Measurements from ENCODE around the gene METTL22.

Gene METTL22

GRCh38 chr16:8583732-8584131 is 37.8 kb upstream of the METTL22 start:
- Histone ChIP-seq H3K9ac (ENCODE audit: low read length in 2 of 2) (no peak overlapping the region), H3K9me3 (ENCODE audit: control insufficient read depth in 2 of 2, low read length in 2 of 2) (no peaks in the 10 kb centered on the region), H3K4me1 (ENCODE audit: control insufficient read depth, insufficient read depth, low read length) (no peaks in the 10 kb centered on the region), H3K36me3 (ENCODE audit: control insufficient read depth in 2 of 2, insufficient read depth in 2 of 2, low read length in 2 of 2) (no peaks in the 10 kb centered on the region), H3K27ac (ENCODE audit: low read length) (no peak overlapping the region), H3K4me3 (ENCODE audit: low read length in 2 of 2) (no peak overlapping the region), H3K27me3 (ENCODE audit: control insufficient read depth in 1 of 2, insufficient read depth in 2 of 2, low read length in 2 of 2) (peaks cover 8 to 15% of the 10 kb centered on the region in 2 donors)

- no peak overlapping the region for H3K9ac ChIP-seq (ENCODE audit: low read length in 2 of 2)
- H3K27ac ChIP-seq (ENCODE audit: low read length) = no peak overlapping the region
- no peaks in the 10 kb centered on the region for H3K9me3 ChIP-seq (ENCODE audit: control insufficient read depth in 2 of 2, low read length in 2 of 2)
- no peak overlapping the region for H3K4me3 ChIP-seq (ENCODE audit: low read length in 2 of 2)
- peaks cover 7% of the 10 kb centered on the region for H3K4me1 ChIP-seq (ENCODE audit: control insufficient read depth, insufficient read depth, low read length)
- peaks cover 19 to 23% of the 10 kb centered on the region in 2 donors for H3K27me3 ChIP-seq (ENCODE audit: control insufficient read depth in 1 of 2, insufficient read depth in 2 of 2, low read length in 2 of 2)
- H3K36me3 ChIP-seq (ENCODE audit: control insufficient read depth in 2 of 2, insufficient read depth in 2 of 2, low read length in 2 of 2) = no peaks in the 10 kb centered on the region
Measured at GRCh38 chr16:8585041-8585440, 36.5 kb upstream of the METTL22 start.

DNA sequence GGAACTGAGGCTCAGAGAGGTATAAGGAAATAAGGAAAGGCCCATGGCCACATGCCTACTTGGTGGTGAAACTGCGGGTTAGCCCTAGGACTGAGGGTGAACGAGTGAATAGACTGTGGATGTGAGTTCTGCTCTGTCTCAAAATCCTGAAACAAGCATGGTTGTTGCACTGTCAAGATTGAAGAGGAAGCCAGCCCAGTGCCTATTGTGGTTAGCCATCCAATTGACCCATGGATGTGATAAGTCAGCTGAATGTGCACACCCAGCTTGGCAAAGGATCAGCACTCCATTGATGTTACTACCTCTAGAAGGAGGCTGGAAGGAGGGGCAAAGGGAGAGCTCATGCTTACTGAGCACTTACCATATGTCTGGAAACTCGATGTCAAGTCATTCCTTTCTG is 35.6 kb upstream of the METTL22 start:
- peaks cover 7% of the 10 kb centered on the region for H3K4me1 ChIP-seq (ENCODE audit: control insufficient read depth, insufficient read depth, low read length)
- H3K36me3 ChIP-seq (ENCODE audit: control insufficient read depth in 2 of 2, insufficient read depth in 2 of 2, low read length in 2 of 2) = no peaks in the 10 kb centered on the region
- H3K4me3 ChIP-seq (ENCODE audit: low read length in 2 of 2) = no peak overlapping the region
- H3K9ac ChIP-seq (ENCODE audit: low read length in 2 of 2) = no peak overlapping the region
- no peak overlapping the region for H3K27ac ChIP-seq (ENCODE audit: low read length)
- H3K27me3 ChIP-seq (ENCODE audit: control insufficient read depth in 1 of 2, insufficient read depth in 2 of 2, low read length in 2 of 2) = peaks cover 27 to 31% of the 10 kb centered on the region in 2 donors
- H3K9me3 ChIP-seq (ENCODE audit: control insufficient read depth in 2 of 2, low read length in 2 of 2) = no peaks in the 10 kb centered on the region

- Histone ChIP-seq H3K9me3 (ENCODE audit: control insufficient read depth in 2 of 2, low read length in 2 of 2) (no peaks in the 10 kb centered on the region), H3K36me3 (ENCODE audit: control insufficient read depth in 2 of 2, insufficient read depth in 2 of 2, low read length in 2 of 2) (no peaks in the 10 kb centered on the region), H3K9ac (ENCODE audit: low read length in 2 of 2) (no peak overlapping the region), H3K4me3 (ENCODE audit: low read length in 2 of 2) (no peak overlapping the region), H3K27ac (ENCODE audit: low read length) (no peak overlapping the region), H3K27me3 (ENCODE audit: control insufficient read depth in 1 of 2, insufficient read depth in 2 of 2, low read length in 2 of 2) (peaks cover 30 to 37% of the 10 kb centered on the region in 2 donors), H3K4me1 (ENCODE audit: control insufficient read depth, insufficient read depth, low read length) (peaks cover 7% of the 10 kb centered on the region)
Measured at GRCh38 chr16:8587065-8587464, 34.4 kb upstream of the METTL22 start.

DNA sequence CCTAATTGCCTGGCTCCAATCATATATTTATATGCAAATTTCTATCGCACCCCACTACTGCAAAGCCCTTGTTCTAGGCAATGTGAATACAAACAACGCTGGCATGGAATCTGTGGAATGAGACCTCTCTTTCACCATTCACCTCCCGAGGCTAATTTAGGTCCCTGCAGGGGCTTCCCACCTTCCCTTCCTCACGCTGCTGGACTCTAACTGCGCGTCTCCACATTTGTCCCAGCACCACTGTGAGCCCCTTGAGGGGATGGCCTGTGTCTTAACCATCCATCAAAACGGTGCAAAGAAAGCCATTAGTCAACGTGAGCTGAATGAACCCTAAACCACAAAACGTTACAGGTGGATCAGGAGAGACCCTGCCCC is 32.8 kb upstream of the METTL22 start:
- Histone ChIP-seq H3K27me3 (ENCODE audit: control insufficient read depth in 1 of 2, insufficient read depth in 2 of 2, low read length in 2 of 2) (peaks cover 33 to 47% of the 10 kb centered on the region in 2 donors), H3K36me3 (ENCODE audit: control insufficient read depth in 2 of 2, insufficient read depth in 2 of 2, low read length in 2 of 2) (no peaks in the 10 kb centered on the region), H3K9ac (ENCODE audit: low read length in 2 of 2) (no peak overlapping the region), H3K4me3 (ENCODE audit: low read length in 2 of 2) (no peak overlapping the region), H3K27ac (ENCODE audit: low read length) (no peak overlapping the region), H3K4me1 (ENCODE audit: control insufficient read depth, insufficient read depth, low read length) (peaks cover 7% of the 10 kb centered on the region), H3K9me3 (ENCODE audit: control insufficient read depth in 2 of 2, low read length in 2 of 2) (no peaks in the 10 kb centered on the region)

DNA sequence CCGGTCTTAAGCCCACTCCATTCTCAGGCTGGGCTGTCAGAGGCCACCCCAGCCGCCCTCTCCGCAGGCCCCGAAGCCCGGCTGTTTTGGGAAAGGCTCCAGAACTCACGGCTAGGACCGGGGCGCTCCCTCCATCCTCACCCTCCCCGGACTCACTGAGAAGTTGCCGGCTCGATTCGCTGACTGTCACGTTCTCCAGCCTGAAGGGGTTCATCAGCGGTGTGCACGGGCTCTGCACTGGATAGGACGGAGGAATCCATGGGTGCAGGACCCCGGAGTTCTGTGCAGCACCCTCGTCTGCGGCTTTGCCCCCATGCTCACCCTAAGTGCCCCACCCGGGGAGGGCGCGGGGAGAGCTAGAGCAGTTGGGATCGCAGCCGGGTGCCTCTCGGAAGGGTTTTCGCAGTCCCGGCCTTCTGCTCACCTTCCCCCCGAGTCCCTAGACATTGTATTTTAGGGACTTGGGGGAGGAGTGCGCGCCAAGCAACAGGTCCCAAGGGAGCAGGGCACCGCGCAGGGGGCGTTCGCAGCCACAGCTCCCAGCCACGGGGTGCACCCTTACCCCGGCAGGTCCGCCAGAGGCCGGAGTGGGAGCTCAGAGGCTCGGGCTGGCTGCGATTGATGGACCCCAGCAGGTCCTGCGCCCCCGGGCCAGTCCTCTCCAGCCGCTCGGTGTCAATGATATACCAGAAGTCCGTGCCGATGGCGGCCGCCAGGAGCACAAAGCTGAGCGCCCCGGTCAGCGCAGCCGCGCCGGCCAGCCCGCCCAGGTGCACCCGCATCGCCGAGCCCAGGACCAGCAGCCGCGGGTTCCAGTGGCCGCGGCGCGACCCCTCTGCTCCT is 32.2 kb upstream of the METTL22 start:
- Histone ChIP-seq H3K4me1 (ENCODE audit: control insufficient read depth, insufficient read depth, low read length) (peaks cover 7% of the 10 kb centered on the region), H3K36me3 (ENCODE audit: control insufficient read depth in 2 of 2, insufficient read depth in 2 of 2, low read length in 2 of 2) (no peaks in the 10 kb centered on the region), H3K9ac (ENCODE audit: low read length in 2 of 2) (no peak overlapping the region), H3K9me3 (ENCODE audit: control insufficient read depth in 2 of 2, low read length in 2 of 2) (no peaks in the 10 kb centered on the region), H3K27ac (ENCODE audit: low read length) (no peak overlapping the region), H3K27me3 (ENCODE audit: control insufficient read depth in 1 of 2, insufficient read depth in 2 of 2, low read length in 2 of 2) (peaks cover 33 to 47% of the 10 kb centered on the region in 2 donors), H3K4me3 (ENCODE audit: low read length in 2 of 2) (peak overlapping the region in 1 of 2 donors; percentile 40)

DNA sequence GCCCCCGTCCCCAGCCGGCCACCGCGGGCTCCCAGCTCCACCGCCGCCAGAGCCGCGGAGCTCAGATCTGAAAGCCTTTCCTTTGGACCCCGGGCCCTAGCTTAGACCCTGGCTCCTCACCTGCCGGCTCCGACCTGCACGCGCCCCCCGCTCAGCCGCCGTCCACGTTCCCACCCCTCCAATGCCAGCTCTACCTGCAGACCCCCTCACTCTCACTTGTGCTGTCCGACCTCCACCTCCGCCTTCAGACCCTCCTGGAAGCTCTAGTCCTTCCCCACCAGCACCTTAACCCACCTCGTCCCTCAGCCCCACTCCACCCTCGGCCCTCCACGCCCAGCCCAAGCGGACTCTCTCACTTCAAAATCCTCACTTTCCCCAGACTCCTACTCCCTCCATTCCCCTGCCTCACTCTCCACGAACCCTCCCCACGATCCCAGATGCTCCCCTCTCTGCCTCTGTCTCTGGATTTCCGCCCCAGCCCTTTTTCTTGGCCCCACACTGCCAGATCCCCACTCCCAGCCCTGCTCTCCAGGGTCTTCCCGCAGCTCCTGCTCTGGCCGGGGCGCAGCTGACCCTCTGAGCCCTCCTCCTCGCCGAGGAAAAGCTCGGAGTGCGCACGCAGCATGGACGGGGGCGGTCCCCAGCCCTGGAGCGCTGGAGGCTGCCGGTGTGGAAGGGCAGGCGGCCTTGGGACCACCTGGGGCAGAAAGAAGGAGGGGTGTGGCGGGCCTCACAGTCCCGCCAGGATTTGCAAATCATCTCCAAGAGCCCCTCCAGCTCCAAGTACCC is 31.4 kb upstream of the METTL22 start, which contains the start of gene TMEM114:
TMEM114 (minus strand) TSS at position 612 of the 789 bp plus-strand sequence. CDS start 673 bp downstream, outside the sequence.
- H3K9me3 ChIP-seq (ENCODE audit: control insufficient read depth in 2 of 2, low read length in 2 of 2) = no peaks in the 10 kb centered on the region
- H3K4me1 ChIP-seq (ENCODE audit: control insufficient read depth, insufficient read depth, low read length) = peaks cover 7% of the 10 kb centered on the region
- no peak within 1 kb of the TSS for H3K9ac ChIP-seq (ENCODE audit: low read length in 2 of 2)
- H3K4me3 ChIP-seq (ENCODE audit: low read length in 2 of 2) = peak within 1 kb of the TSS in 1 of 2 donors; percentile 40
- peaks cover 33 to 47% of the 10 kb centered on the region in 2 donors for H3K27me3 ChIP-seq (ENCODE audit: control insufficient read depth in 1 of 2, insufficient read depth in 2 of 2, low read length in 2 of 2)
- H3K27ac ChIP-seq (ENCODE audit: low read length) = no peak within 1 kb of the TSS
- H3K36me3 ChIP-seq (ENCODE audit: control insufficient read depth in 2 of 2, insufficient read depth in 2 of 2, low read length in 2 of 2) = no peaks in the 10 kb centered on the region

DNA sequence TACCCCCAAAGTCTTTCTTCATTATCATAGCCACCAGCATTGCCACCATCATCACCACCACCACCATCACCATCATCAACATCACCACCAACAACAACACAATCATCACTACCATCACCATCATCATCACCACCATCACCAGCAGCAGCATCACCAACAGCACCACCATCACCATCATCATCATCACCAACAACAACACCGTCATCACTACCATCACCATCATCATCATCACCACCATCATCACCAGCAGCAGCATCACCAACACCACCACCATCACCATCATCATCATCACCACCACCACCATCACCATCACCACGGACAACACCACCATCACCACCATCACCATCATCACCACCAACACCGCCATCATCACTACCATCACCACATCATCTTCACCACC is 30.7 kb upstream of the METTL22 start:
- Histone ChIP-seq H3K27me3 (ENCODE audit: control insufficient read depth in 1 of 2, insufficient read depth in 2 of 2, low read length in 2 of 2) (peaks cover 33 to 46% of the 10 kb centered on the region in 2 donors), H3K4me1 (ENCODE audit: control insufficient read depth, insufficient read depth, low read length) (peaks cover 7% of the 10 kb centered on the region), H3K27ac (ENCODE audit: low read length) (no peak overlapping the region), H3K4me3 (ENCODE audit: low read length in 2 of 2) (no peak overlapping the region), H3K9me3 (ENCODE audit: control insufficient read depth in 2 of 2, low read length in 2 of 2) (no peaks in the 10 kb centered on the region), H3K9ac (ENCODE audit: low read length in 2 of 2) (no peak overlapping the region), H3K36me3 (ENCODE audit: control insufficient read depth in 2 of 2, insufficient read depth in 2 of 2, low read length in 2 of 2) (no peaks in the 10 kb centered on the region)

DNA sequence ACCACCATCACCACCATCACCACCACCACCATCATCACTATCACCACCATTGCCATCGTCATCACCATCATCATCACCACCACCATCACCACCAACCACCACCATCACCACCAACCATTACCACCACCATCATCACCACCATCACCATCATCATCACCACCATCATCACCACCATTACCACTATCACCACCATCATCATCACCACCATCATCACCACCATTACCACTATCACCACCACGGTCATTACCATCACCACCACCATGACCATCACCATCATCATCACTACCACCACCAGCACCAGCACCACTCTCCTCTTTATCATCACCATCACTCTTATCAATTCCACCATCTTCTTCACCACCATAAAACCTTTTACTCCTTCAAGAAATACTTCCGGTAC is 30.0 kb upstream of the METTL22 start:
- peaks cover 7% of the 10 kb centered on the region for H3K4me1 ChIP-seq (ENCODE audit: control insufficient read depth, insufficient read depth, low read length)
- no peak overlapping the region for H3K27ac ChIP-seq (ENCODE audit: low read length)
- H3K9ac ChIP-seq (ENCODE audit: low read length in 2 of 2) = no peak overlapping the region
- H3K27me3 ChIP-seq (ENCODE audit: control insufficient read depth in 1 of 2, insufficient read depth in 2 of 2, low read length in 2 of 2) = peaks cover 33 to 44% of the 10 kb centered on the region in 2 donors
- H3K4me3 ChIP-seq (ENCODE audit: low read length in 2 of 2) = no peak overlapping the region
- no peaks in the 10 kb centered on the region for H3K36me3 ChIP-seq (ENCODE audit: control insufficient read depth in 2 of 2, insufficient read depth in 2 of 2, low read length in 2 of 2)
- peaks cover 2 to 5% of the 10 kb centered on the region in 2 donors for H3K9me3 ChIP-seq (ENCODE audit: control insufficient read depth in 2 of 2, low read length in 2 of 2)

GRCh38 chr16:8594149-8594666 is 27.3 kb upstream of the METTL22 start:
- Histone ChIP-seq H3K27ac (ENCODE audit: low read length) (no peak overlapping the region), H3K27me3 (ENCODE audit: control insufficient read depth in 1 of 2, insufficient read depth in 2 of 2, low read length in 2 of 2) (peaks cover 20 to 27% of the 10 kb centered on the region in 2 donors), H3K4me3 (ENCODE audit: low read length in 2 of 2) (no peak overlapping the region), H3K9me3 (ENCODE audit: control insufficient read depth in 2 of 2, low read length in 2 of 2) (peaks cover 6 to 13% of the 10 kb centered on the region in 2 donors), H3K4me1 (ENCODE audit: control insufficient read depth, insufficient read depth, low read length) (peaks cover 5% of the 10 kb centered on the region), H3K9ac (ENCODE audit: low read length in 2 of 2) (no peak overlapping the region), H3K36me3 (ENCODE audit: control insufficient read depth in 2 of 2, insufficient read depth in 2 of 2, low read length in 2 of 2) (no peaks in the 10 kb centered on the region)

Data from stomach smooth muscle (tissue), 2 donors.